ENCODE measurements around the gene AMN. TPM values are rescaled to one million over a fixed set of nuclear protein-coding genes. Genes with fewer than 3 reads are reported as not detected.

Gene AMN
- total RNA-seq, 1 donor from 2014 or later = not detected

DNA sequence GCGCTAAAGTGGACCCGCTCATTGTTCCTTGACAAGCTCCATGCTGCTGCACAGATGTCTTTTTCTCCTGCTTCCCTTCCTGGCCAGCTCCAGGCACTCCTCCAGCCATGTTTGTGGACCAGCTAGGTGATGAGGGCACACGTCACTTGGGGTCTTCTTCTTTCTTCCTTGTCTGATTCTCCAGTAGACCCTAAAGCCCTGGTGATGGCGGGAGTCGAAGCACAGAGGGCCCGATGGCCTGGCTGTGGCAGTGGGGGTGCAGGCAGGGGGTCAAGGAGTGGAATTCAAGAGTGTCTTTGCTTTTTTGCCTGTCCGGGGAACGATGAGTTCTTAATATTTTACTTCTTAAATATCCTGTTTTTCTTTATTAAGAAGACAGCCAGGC lies 23.0 kb upstream of the AMN start:
- no peak for DNase-seq

GRCh38 chr14:102900631-102901571 lies 21.6 kb upstream of the AMN start:
- DNase-seq = no peak

DNA sequence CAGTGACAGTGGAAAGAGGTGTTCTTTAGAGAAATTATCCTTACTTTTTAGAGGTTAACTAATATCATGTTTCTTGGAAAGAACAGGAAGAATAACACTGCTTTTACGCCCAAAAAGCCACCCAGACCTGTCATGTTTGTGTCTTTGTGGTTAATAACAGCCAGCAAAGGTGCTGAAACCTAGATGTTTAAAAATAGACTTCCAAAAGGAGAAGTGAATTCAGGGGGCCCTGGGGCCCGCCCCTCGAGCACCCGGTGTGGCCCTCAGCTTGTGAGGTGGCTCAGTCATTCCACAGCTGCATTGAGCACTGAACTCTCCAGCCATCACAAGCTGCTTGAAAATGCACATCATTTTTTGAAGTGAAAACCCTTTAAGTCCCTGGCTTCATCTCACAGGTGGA lies 20.8 kb upstream of the AMN start:
- no peak for DNase-seq

- no peak for DNase-seq
These were observed 20.4 kb upstream of the AMN start for GRCh38 chr14:102902086-102902485.

DNA sequence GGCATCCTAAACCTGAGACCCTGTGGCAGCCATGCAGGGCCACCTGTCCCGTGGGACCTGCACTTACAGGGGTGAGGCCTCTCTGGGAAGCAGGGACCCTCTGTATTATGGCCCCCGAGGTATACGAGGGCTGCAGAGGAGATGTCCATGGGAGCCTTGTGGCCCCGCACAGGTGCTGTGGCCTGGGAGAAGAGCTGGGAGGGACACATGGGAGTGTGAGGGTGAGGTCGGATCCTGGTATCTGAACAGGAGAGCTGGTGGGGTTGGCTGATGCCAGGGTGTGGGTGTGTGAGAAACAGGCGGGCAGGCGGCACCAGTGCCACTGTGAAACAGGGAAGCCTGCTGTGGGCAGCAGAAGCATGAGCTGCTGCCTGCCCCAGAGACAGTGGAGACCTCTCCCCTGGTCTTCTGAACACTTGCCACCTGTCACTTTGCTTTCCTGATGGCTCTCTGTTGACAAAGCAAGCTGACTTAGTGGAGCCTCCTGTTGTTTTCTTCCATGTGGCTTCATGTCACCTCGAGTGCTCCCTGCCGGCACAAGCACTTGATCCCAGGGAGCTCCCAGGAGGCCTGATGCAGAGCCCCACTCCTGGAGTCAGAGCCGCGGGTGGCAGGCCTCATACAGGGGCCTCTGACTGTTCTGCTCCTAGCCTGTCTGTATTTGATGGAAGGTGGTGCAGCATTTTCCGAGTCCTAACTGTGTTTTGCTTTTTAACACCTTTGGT lies 19.8 kb upstream of the AMN start:
- DNase-seq = no peak

GRCh38 chr14:102903248-102903888 lies 19.1 kb upstream of the AMN start:
- no peak for DNase-seq

- DNase-seq = no peak
These were observed 18.5 kb upstream of the AMN start for GRCh38 chr14:102903889-102904512.

DNA sequence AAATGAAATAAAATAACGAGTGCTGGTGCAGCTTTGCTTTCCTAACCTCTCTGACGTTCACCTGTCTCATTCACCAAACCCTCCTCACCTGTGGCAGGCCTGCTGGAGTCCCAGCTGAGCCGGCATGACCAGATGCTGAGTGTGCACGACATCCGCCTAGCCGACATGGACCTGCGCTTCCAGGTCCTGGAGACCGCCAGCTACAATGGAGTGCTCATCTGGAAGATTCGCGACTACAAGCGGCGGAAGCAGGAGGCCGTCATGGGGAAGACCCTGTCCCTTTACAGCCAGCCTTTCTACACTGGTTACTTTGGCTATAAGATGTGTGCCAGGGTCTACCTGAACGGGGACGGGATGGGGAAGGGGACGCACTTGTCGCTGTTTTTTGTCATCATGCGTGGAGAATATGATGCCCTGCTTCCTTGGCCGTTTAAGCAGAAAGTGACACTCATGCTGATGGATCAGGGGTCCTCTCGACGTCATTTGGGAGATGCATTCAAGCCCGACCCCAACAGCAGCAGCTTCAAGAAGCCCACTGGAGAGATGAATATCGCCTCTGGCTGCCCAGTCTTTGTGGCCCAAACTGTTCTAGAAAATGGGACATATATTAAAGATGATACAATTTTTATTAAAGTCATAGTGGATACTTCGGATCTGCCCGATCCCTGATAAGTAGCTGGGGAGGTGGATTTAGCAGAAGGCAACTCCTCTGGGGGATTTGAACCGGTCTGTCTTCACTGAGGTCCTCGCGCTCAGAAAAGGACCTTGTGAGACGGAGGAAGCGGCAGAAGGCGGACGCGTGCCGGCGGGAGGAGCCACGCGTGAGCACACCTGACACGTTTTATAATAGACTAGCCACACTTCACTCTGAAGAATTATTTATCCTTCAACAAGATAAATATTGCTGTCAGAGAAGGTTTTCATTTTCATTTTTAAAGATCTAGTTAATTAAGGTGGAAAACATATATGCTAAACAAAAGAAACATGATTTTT lies 17.1 kb upstream of the AMN start:
- DNase-seq = no peak

DNA sequence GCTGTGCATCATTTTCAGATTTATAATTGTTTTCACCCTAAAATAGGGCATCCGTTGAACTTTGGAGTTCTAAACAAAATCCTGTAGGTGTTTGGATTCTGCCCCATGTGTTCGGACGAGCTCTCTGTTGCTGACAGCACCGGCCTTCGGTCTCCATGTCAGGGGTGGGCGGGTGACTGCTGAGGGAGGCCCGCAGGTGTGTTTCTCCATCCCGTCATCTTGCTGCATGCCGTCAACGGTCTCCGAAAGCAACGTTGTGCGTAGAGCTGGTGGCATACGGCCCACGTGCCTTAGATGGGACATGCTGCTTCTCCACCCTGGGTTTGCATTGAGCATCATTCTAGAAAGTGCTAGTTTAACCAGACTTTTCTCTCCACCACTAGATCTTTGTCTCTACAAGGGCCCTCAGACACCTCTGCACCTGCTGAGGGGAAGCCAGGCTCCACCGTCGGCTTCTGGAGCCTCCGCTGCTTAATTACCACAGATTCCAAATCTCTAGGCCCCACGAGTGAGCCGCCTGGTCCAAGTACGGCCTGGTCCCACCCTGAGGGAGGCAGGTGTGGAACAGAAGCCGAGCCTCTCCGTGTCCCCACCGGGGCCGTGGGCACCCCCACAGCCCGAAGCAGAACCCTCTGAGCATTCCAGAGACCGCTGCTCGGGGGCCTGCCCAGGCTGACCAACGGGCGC lies 15.7 kb upstream of the AMN start:
- DNase-seq = no peak

DNA sequence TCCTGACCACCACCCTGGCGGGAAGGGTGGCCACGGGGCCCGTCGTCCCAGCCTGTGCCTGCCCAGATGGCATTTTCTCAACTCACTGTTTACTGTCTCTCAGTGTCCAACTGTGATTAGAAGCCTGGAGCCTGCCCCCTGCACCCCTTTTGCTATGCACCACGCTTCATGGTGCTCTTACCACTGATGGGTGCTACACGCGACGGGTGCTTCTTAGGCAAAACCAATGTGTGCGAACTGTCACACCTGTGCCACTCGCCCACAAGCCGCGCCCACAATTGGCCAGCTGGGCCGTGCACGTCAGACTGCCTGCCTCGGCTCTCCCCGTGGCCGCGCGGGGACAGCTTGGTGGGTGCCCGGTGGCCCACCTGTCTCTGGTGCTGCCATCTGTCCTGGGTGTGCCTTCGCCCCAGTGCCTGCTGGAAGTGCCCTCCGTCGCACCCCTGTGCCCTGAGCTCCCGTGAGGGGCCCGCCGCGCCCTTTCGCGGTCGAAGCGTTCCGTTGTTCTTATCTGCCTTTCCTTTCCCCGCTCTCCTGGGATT lies 15.1 kb upstream of the AMN start:
- no peak for DNase-seq

- DNase-seq = no peak
These were observed 14.3 kb upstream of the AMN start for GRCh38 chr14:102907980-102908730.

GRCh38 chr14:102908766-102909455 lies 13.6 kb upstream of the AMN start:
- DNase-seq = no peak

DNA sequence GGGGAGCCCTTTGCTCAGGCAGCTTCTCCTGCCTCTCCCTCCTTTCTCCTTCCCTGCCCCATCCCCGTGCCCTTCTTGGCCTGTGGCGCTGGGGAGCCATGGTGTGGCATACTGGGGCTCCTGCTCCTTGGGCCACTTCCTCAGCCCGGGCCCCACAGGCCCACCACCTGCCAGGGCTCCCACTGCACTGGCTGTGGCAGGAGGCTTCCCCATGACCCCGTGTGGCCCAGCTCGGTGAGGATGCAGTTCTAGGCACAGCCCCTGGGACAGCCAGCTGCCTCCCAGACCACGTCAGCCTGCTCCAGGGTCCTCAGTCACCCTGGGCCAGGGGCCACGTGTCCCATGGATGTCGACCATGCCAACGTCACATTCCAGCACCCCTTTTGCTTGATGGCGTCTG lies 13.0 kb upstream of the AMN start:
- no peak for DNase-seq

DNA sequence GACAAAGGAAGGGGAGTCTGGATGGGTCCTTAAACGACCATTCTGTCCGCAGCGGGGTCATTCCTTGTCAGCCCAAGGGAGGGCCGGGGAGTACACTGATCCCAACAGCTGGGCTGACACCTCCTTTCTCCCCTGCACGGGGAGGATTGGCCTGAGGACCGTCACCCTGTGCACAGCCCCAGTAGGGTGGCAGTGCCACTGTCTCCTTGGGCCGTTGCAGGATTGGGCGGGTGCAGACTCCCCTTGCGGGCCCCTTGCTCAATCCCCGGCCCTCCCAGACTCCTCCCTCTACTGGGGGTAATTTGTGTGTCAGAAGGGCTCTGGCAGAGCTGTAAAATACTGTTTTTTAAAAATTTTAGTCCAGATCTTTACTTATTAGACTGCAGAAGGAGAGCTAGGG lies 12.6 kb upstream of the AMN start:
- DNase-seq = no peak

- no peak for DNase-seq
These were observed 12.0 kb upstream of the AMN start for GRCh38 chr14:102910442-102910841.

DNA sequence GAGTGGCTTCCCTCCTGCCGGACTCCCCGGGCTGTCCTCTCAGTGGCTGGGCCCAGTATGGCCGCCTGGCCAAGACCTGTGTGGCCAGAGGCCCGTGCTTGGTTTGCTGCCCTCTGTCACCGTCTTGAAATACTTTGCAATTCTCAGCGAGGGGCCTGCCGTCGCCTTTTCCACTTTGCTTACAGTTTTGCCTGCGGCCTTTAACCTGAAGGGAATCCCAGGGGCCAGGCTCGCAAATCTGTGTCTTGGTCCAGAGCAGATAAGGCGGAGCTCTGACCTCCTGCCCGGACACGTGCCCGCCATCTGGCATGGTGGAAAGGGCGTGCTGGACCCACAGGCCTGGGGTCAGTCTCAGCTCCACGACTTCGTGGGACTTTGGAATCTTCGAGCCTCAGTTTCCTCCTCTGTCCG lies 10.9 kb upstream of the AMN start:
- no peak for DNase-seq

- no peak for DNase-seq
These were observed 10.3 kb upstream of the AMN start for GRCh38 chr14:102911991-102912761.

All from dermis blood vessel endothelial cell (primary cell).